AG08395 (cell line): ENCODE results near the gene SLC22A14.

ENCODE experiments used
- DNase-seq: peaks from one replicate; pipeline ENCODE4 v3.0.0; 2012; ENCODE audit warnings: mixed read lengths, low spot score

SLC22A14 gene

GRCh38 chr3:38345879-38346586, 63.9 kb downstream of the SLC22A14 start:
- DNase-seq: no peak

GRCh38 chr3:38346587-38347410, 64.7 kb downstream of the SLC22A14 start, which contains the start of gene XYLB:
Gene XYLB, plus strand, starts transcription at chr3:38346785. Its CDS starts 84 bp downstream, at chr3:38346869.
- peak; percentile 95 for DNase-seq

GRCh38 chr3:38347421-38348200, 65.5 kb downstream of the SLC22A14 start:
- no peak for DNase-seq

- peak; percentile 55 for DNase-seq
Observed at GRCh38 chr3:38348903-38349302, 66.8 kb downstream of the SLC22A14 start.

GRCh38 chr3:38349684-38350359, 67.7 kb downstream of the SLC22A14 start:
- DNase-seq: no peak

- DNase-seq: no peak
Observed at GRCh38 chr3:38353151-38353550, 71.1 kb downstream of the SLC22A14 start.

- DNase-seq: peak; percentile 8
Observed at GRCh38 chr3:38354588-38355330, 72.7 kb downstream of the SLC22A14 start.

- no peak for DNase-seq
Observed at GRCh38 chr3:38359038-38359437, 76.9 kb downstream of the SLC22A14 start.

- DNase-seq: no peak
Observed at GRCh38 chr3:38360345-38360744, 78.3 kb downstream of the SLC22A14 start.

- no peak for DNase-seq
Observed at GRCh38 chr3:38361496-38361895, 79.4 kb downstream of the SLC22A14 start.

GRCh38 chr3:38362825-38363224, 80.7 kb downstream of the SLC22A14 start:
- DNase-seq: no peak

GRCh38 chr3:38364721-38365400, 82.8 kb downstream of the SLC22A14 start:
- no peak for DNase-seq

- DNase-seq: no peak
Observed at GRCh38 chr3:38365469-38366062, 83.5 kb downstream of the SLC22A14 start.

- no peak for DNase-seq
Observed at GRCh38 chr3:38366082-38366481, 84.0 kb downstream of the SLC22A14 start.

GRCh38 chr3:38367779-38368178, 85.7 kb downstream of the SLC22A14 start:
- no peak for DNase-seq
